ENCODE data around the gene NLRP13.

NLRP13 gene, protein sequence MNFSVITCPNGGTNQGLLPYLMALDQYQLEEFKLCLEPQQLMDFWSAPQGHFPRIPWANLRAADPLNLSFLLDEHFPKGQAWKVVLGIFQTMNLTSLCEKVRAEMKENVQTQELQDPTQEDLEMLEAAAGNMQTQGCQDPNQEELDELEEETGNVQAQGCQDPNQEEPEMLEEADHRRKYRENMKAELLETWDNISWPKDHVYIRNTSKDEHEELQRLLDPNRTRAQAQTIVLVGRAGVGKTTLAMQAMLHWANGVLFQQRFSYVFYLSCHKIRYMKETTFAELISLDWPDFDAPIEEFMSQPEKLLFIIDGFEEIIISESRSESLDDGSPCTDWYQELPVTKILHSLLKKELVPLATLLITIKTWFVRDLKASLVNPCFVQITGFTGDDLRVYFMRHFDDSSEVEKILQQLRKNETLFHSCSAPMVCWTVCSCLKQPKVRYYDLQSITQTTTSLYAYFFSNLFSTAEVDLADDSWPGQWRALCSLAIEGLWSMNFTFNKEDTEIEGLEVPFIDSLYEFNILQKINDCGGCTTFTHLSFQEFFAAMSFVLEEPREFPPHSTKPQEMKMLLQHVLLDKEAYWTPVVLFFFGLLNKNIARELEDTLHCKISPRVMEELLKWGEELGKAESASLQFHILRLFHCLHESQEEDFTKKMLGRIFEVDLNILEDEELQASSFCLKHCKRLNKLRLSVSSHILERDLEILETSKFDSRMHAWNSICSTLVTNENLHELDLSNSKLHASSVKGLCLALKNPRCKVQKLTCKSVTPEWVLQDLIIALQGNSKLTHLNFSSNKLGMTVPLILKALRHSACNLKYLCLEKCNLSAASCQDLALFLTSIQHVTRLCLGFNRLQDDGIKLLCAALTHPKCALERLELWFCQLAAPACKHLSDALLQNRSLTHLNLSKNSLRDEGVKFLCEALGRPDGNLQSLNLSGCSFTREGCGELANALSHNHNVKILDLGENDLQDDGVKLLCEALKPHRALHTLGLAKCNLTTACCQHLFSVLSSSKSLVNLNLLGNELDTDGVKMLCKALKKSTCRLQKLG

DNA sequence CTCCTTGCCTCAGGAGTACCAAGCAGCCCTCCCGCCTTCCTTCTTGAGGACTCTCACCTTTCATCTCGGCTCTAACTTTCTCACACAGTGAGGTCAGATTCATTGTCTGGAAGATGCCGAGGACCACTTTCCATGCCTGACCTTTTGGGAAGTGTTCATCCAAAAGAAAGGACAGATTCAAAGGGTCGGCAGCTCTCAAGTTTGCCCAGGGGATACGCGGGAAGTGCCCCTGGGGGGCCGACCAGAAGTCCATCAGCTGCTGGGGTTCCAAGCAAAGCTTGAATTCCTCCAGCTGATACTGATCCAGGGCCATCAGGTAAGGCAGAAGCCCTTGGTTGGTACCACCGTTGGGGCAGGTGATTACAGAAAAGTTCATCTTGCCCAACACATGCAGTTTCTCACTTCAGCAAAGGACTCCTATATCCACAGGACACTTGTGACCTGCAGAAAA is at the start of gene NLRP13:
TSS of gene NLRP13 (minus strand) at position 401 of the 451 bp plus-strand sequence. CDS start at position 376, 25 bp downstream.
- no peak within 1 kb of the TSS for H3K9ac ChIP-seq (ENCODE audit: low read length)
- no peak within 1 kb of the TSS for H3K4me2 ChIP-seq (ENCODE audit: low read depth, low read length)

GRCh38 chr19:55980415-55980814 is 48.3 kb upstream of the NLRP13 start:
- no peak for DNase-seq
- Histone ChIP-seq H3K9me3 (replicated peaks; ENCODE audit: insufficient read depth, low read length) (no peaks in the 10 kb centered on the region), H3K4me2 (ENCODE audit: low read depth, low read length) (no peak overlapping the region), H3K9ac (ENCODE audit: low read length) (no peak overlapping the region), H3K79me2 (ENCODE audit: low read length) (no peaks in the 10 kb centered on the region), H3K9me2 (replicated peaks; ENCODE audit: insufficient read depth, low read length) (no peaks in the 10 kb centered on the region), H3K4me3 (ENCODE audit: low read length) (no peak overlapping the region), H3K27ac (ENCODE audit: low read length) (no peak overlapping the region), H3K36me3 (replicated peaks; ENCODE audit: insufficient read depth, low read length) (no peaks in the 10 kb centered on the region), H3F3A (ENCODE audit: insufficient read depth, low read length) (no peaks in the 10 kb centered on the region), H4K20me1 (ENCODE audit: insufficient read depth, low read length) (no peaks in the 10 kb centered on the region), H3K4me1 (ENCODE audit: low read length) (no peaks in the 10 kb centered on the region), H3K27me3 (replicated peaks; ENCODE audit: insufficient read depth, low read length) (no peaks in the 10 kb centered on the region; the same call in 1 of the 2 replicates), H2AFZ (ENCODE audit: low read length) (no peak overlapping the region)
- TF ChIP-seq EZH2 (optimal IDR thresholded peaks at IDR 0.05; ENCODE audit: low read depth, low read length) (no peak), CTCF (IDR thresholded peaks at IDR 0.05; ENCODE audit: low read length) (no peak), EZH2phosphoT487 (IDR thresholded peaks at IDR 0.05; ENCODE audit: low read length) (no peak)

More for the DNA sequence above, at the start of gene NLRP13:
- no peaks in the 10 kb centered on the region for H3K79me2 ChIP-seq (ENCODE audit: low read length)
- H3K9me2 ChIP-seq (replicated peaks; ENCODE audit: insufficient read depth, low read length): no peaks in the 10 kb centered on the region
- H3K36me3 ChIP-seq (replicated peaks; ENCODE audit: insufficient read depth, low read length): no peaks in the 10 kb centered on the region
- no peak within 1 kb of the TSS for H3K27ac ChIP-seq (ENCODE audit: low read length)
- no peak for TF ChIP-seq EZH2 (optimal IDR thresholded peaks at IDR 0.05; ENCODE audit: low read depth, low read length)
- no peak for TF ChIP-seq EZH2phosphoT487 (IDR thresholded peaks at IDR 0.05; ENCODE audit: low read length)
- TF ChIP-seq CTCF (IDR thresholded peaks at IDR 0.05; ENCODE audit: low read length): no peak
- DNase-seq: no peak
- no peaks in the 10 kb centered on the region for H3K27me3 ChIP-seq (replicated peaks; ENCODE audit: insufficient read depth, low read length)
- H3K4me1 ChIP-seq (ENCODE audit: low read length): no peaks in the 10 kb centered on the region
- H2AFZ ChIP-seq (ENCODE audit: low read length): no peak within 1 kb of the TSS
- no peak within 1 kb of the TSS for H3K4me3 ChIP-seq (ENCODE audit: low read length)
- no peaks in the 10 kb centered on the region for H3K9me3 ChIP-seq (replicated peaks; ENCODE audit: insufficient read depth, low read length)
- no peaks in the 10 kb centered on the region for H4K20me1 ChIP-seq (ENCODE audit: insufficient read depth, low read length)
- no peaks in the 10 kb centered on the region for H3F3A ChIP-seq (ENCODE audit: insufficient read depth, low read length)

DNA sequence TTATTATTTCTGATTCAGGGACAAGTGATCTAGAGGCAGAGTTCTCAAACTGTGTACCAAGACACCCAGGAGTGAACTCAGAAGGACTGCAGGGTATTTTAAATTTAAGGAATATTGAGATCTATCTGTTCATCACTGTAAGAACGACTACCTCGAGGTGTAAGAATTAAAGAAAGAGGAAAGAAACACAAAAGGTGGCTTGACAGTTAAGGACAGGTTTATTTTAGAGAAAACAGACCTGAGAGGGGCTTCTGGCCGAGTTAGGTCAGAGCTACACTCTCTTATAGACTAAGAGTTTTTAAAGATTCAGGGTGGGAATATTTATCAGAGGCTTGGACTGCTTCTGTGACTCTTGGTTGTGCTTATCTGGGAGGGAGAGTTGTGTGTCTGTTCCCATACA is 41.8 kb upstream of the NLRP13 start:
- Histone ChIP-seq H3F3A (ENCODE audit: insufficient read depth, low read length) (no peaks in the 10 kb centered on the region), H2AFZ (ENCODE audit: low read length) (no peak overlapping the region), H3K9me2 (replicated peaks; ENCODE audit: insufficient read depth, low read length) (no peaks in the 10 kb centered on the region), H3K36me3 (replicated peaks; ENCODE audit: insufficient read depth, low read length) (no peaks in the 10 kb centered on the region), H3K9ac (ENCODE audit: low read length) (no peak overlapping the region), H3K4me3 (ENCODE audit: low read length) (no peak overlapping the region), H3K9me3 (replicated peaks; ENCODE audit: insufficient read depth, low read length) (no peaks in the 10 kb centered on the region), H4K20me1 (ENCODE audit: insufficient read depth, low read length) (no peaks in the 10 kb centered on the region), H3K79me2 (ENCODE audit: low read length) (no peaks in the 10 kb centered on the region), H3K27me3 (replicated peaks; ENCODE audit: insufficient read depth, low read length) (no peaks in the 10 kb centered on the region), H3K4me1 (ENCODE audit: low read length) (no peaks in the 10 kb centered on the region), H3K27ac (ENCODE audit: low read length) (no peak overlapping the region), H3K4me2 (ENCODE audit: low read depth, low read length) (no peak overlapping the region)
- no peak for TF ChIP-seq EZH2phosphoT487 (IDR thresholded peaks at IDR 0.05; ENCODE audit: low read length)
- no peak for DNase-seq

Data from MM.1S (cell line).